HEK293 (cell line): ENCODE measurements around the gene SCD.

Experiments used
- GFI1B ChIP-seq: fragments of 450-650 bp; formaldehyde crosslinking; IDR thresholded peaks from 2 replicates; pipeline ENCODE4 v1.5.1; 2016; ENCODE audit warnings: missing biosample characterization, missing genetic modification characterization
- HOXD13 ChIP-seq: sonication (generic); formaldehyde crosslinking; IDR thresholded peaks from 2 replicates; pipeline ENCODE4 v1.8.0; 2022; ENCODE audit warnings: missing genetic modification reagents, borderline replicate concordance
- RBAK ChIP-seq: fragments of 450-650 bp; formaldehyde crosslinking; IDR thresholded peaks from 2 replicates; pipeline ENCODE4 v1.5.1; 2016; ENCODE audit warnings: missing biosample characterization, missing genetic modification characterization
- SP3 ChIP-seq: fragments of 450-650 bp; formaldehyde crosslinking; IDR thresholded peaks from 2 replicates; pipeline ENCODE4 v1.5.1; 2016; ENCODE audit warnings: missing biosample characterization, missing genetic modification characterization
- ZBTB10 ChIP-seq: fragments of 450-650 bp; formaldehyde crosslinking; IDR thresholded peaks from 2 replicates; pipeline ENCODE4 v1.5.1; 2016; ENCODE audit warnings: missing biosample characterization, missing genetic modification characterization
- ZBTB21 ChIP-seq: fragments of 450-650 bp; formaldehyde crosslinking; IDR thresholded peaks from 2 replicates; pipeline ENCODE4 v1.5.1; 2017; ENCODE audit warnings: missing biosample characterization, missing genetic modification characterization
- ZBTB7A ChIP-seq: fragments of 450-650 bp; formaldehyde crosslinking; IDR thresholded peaks from 2 replicates; pipeline ENCODE4 v1.5.1; 2016; ENCODE audit warnings: low read depth, missing biosample characterization, missing genetic modification characterization
- ZFP69B ChIP-seq: fragments of 450-650 bp; formaldehyde crosslinking; IDR thresholded peaks from 2 replicates; pipeline ENCODE4 v1.5.1; 2016; ENCODE audit warnings: missing biosample characterization, missing genetic modification characterization
- ZNF16 ChIP-seq: fragments of 450-650 bp; formaldehyde crosslinking; IDR thresholded peaks from 2 replicates; pipeline ENCODE4 v1.5.1; 2016; ENCODE audit warnings: low read depth, missing biosample characterization, missing genetic modification characterization
- ZNF24 ChIP-seq: fragments of 450-650 bp; formaldehyde crosslinking; IDR thresholded peaks from 2 replicates; pipeline ENCODE4 v1.5.1; 2016; ENCODE audit warnings: missing biosample characterization, missing genetic modification characterization
- ZNF335 ChIP-seq: fragments of 450-650 bp; formaldehyde crosslinking; conservative IDR thresholded peaks from 2 replicates; pipeline ENCODE4 v1.5.1; 2016; ENCODE audit warnings: missing biosample characterization, missing genetic modification characterization
- ZNF514 ChIP-seq: fragments of 450-650 bp; formaldehyde crosslinking; IDR thresholded peaks from 2 replicates; pipeline ENCODE4 v1.5.1; 2016; ENCODE audit warnings: missing biosample characterization, missing genetic modification characterization
- ZNF548 ChIP-seq: fragments of 450-650 bp; formaldehyde crosslinking; IDR thresholded peaks from 2 replicates; pipeline ENCODE4 v1.5.1; 2016; ENCODE audit warnings: missing biosample characterization, missing genetic modification characterization
- ZNF837 ChIP-seq: fragments of 450-650 bp; formaldehyde crosslinking; IDR thresholded peaks from 2 replicates; pipeline ENCODE4 v1.5.1; 2016; ENCODE audit warnings: missing biosample characterization, missing genetic modification characterization
- ZSCAN18 ChIP-seq: fragments of 450-650 bp; formaldehyde crosslinking; IDR thresholded peaks from 2 replicates; pipeline ENCODE4 v1.5.1; 2016; ENCODE audit warnings: missing biosample characterization, missing genetic modification characterization
- TF ChIP-seq, protein P1 (sequence below): fragments of 450-650 bp; formaldehyde crosslinking; IDR thresholded peaks from 2 replicates; pipeline ENCODE4 v1.5.1; 2017; ENCODE audit warnings: missing biosample characterization, missing genetic modification characterization
- TF ChIP-seq, protein P2 (sequence below): fragments of 450-650 bp; formaldehyde crosslinking; IDR thresholded peaks from 2 replicates; pipeline ENCODE4 v1.5.1; 2016; ENCODE audit warnings: missing biosample characterization, missing genetic modification characterization
- TF ChIP-seq, protein P3 (sequence below): fragments of 450-650 bp; formaldehyde crosslinking; IDR thresholded peaks from 2 replicates; pipeline ENCODE4 v1.5.0; 2017; ENCODE audit warnings: missing biosample characterization, missing genetic modification characterization, borderline replicate concordance

The SCD gene

DNA sequence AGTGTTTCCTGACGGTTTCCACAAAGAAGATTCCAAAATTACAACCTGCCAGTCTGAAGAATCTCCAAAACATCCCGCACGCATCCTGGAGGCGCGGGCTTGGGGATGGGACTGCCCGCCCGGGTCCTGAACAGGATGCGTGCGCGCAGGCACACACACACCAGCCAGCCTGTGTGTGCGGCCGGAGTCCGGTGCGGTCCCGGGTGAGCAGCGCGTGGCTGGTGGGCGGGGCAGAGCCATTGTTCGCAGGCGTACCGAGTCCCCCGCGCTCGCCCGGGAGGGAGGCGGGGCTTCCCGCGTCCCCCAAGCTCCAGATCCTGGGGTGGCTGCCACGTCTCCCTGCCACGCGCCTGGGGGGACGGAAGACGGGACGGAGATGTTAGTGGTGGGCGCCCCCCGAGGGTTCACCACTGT is 675 bp upstream of the SCD start (continued):
- no peak for TF ChIP-seq ZBTB21
- TF ChIP-seq, protein P1, sequence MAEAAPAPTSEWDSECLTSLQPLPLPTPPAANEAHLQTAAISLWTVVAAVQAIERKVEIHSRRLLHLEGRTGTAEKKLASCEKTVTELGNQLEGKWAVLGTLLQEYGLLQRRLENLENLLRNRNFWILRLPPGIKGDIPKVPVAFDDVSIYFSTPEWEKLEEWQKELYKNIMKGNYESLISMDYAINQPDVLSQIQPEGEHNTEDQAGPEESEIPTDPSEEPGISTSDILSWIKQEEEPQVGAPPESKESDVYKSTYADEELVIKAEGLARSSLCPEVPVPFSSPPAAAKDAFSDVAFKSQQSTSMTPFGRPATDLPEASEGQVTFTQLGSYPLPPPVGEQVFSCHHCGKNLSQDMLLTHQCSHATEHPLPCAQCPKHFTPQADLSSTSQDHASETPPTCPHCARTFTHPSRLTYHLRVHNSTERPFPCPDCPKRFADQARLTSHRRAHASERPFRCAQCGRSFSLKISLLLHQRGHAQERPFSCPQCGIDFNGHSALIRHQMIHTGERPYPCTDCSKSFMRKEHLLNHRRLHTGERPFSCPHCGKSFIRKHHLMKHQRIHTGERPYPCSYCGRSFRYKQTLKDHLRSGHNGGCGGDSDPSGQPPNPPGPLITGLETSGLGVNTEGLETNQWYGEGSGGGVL (tag by site-specific recombination) = peak; percentile 77
- no peak for TF ChIP-seq RBAK (tag by site-specific recombination)
- 0 out of 2 replicates have a peak, but pooled peaks have one; percentile 10 for TF ChIP-seq ZFP69B (tag by site-specific recombination)
- no peak for TF ChIP-seq HOXD13 (CRISPR knock-in tag)
- no peak for TF ChIP-seq GFI1B (tag by site-specific recombination)
- peak; percentile 55 for TF ChIP-seq ZBTB10 (tag by site-specific recombination)
- peak; percentile 61; the same call in 1 of the 2 replicates for TF ChIP-seq ZNF837
- TF ChIP-seq ZSCAN18 = no peak
- TF ChIP-seq, protein P2, sequence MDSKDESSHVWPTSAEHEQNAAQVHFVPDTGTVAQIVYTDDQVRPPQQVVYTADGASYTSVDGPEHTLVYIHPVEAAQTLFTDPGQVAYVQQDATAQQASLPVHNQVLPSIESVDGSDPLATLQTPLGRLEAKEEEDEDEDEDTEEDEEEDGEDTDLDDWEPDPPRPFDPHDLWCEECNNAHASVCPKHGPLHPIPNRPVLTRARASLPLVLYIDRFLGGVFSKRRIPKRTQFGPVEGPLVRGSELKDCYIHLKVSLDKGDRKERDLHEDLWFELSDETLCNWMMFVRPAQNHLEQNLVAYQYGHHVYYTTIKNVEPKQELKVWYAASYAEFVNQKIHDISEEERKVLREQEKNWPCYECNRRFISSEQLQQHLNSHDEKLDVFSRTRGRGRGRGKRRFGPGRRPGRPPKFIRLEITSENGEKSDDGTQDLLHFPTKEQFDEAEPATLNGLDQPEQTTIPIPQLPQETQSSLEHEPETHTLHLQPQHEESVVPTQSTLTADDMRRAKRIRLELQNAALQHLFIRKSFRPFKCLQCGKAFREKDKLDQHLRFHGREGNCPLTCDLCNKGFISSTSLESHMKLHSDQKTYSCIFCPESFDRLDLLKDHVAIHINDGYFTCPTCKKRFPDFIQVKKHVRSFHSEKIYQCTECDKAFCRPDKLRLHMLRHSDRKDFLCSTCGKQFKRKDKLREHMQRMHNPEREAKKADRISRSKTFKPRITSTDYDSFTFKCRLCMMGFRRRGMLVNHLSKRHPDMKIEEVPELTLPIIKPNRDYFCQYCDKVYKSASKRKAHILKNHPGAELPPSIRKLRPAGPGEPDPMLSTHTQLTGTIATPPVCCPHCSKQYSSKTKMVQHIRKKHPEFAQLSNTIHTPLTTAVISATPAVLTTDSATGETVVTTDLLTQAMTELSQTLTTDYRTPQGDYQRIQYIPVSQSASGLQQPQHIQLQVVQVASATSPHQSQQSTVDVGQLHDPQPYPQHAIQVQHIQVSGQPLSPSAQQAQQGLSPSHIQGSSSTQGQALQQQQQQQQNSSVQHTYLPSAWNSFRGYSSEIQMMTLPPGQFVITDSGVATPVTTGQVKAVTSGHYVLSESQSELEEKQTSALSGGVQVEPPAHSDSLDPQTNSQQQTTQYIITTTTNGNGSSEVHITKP (tag by site-specific recombination) = 0 out of 2 replicates have a peak, but pooled peaks have one; percentile 45
- peak; percentile 40; the same call in 1 of the 2 replicates for TF ChIP-seq ZNF24 (tag by site-specific recombination)
- 0 out of 2 replicates have a peak, but pooled peaks have one; percentile 16 for TF ChIP-seq ZBTB7A
- peak; percentile 59 for TF ChIP-seq SP3 (tag by site-specific recombination)
- no peak for TF ChIP-seq ZNF548 (tag by site-specific recombination)
- TF ChIP-seq ZNF16 (tag by site-specific recombination) = no peak
- TF ChIP-seq, protein P3, sequence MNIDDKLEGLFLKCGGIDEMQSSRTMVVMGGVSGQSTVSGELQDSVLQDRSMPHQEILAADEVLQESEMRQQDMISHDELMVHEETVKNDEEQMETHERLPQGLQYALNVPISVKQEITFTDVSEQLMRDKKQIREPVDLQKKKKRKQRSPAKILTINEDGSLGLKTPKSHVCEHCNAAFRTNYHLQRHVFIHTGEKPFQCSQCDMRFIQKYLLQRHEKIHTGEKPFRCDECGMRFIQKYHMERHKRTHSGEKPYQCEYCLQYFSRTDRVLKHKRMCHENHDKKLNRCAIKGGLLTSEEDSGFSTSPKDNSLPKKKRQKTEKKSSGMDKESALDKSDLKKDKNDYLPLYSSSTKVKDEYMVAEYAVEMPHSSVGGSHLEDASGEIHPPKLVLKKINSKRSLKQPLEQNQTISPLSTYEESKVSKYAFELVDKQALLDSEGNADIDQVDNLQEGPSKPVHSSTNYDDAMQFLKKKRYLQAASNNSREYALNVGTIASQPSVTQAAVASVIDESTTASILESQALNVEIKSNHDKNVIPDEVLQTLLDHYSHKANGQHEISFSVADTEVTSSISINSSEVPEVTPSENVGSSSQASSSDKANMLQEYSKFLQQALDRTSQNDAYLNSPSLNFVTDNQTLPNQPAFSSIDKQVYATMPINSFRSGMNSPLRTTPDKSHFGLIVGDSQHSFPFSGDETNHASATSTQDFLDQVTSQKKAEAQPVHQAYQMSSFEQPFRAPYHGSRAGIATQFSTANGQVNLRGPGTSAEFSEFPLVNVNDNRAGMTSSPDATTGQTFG (tag by site-specific recombination) = no peak
- peak; percentile 91 for TF ChIP-seq ZNF335 (tag by site-specific recombination)
- no peak for TF ChIP-seq ZNF514 (tag by site-specific recombination)
